GM23338 (cell line): ENCODE results near the gene USP15. TPM values are rescaled to one million over a fixed set of nuclear protein-coding genes. Genes with fewer than 3 reads are reported as not detected.

Experiments used
- ATAC-seq: fragments of 200-7000 bp; cut with Tn5 transposase; 3 replicates; pipeline ENCODE4 v1.9.1; 2020
- DNase-seq: peaks from one replicate; pipeline ENCODE4 v3.0.0-alpha.2; 2015; ENCODE audit warnings: low spot score
- H2AFZ ChIP-seq: fragments of 200-600 bp; sonication (generic); 2 replicates; pipeline ENCODE4 v1.8.0; 2016; ENCODE audit warnings: antibody characterized with exemption, mild to moderate bottlenecking, moderate library complexity
- H3F3A ChIP-seq: fragments of 200-600 bp; sonication (generic); replicated peaks from 2 replicates; pipeline ENCODE4 v1.8.0; 2017; ENCODE audit warnings: antibody characterized with exemption, mixed run types, low read depth
- H3K27ac ChIP-seq: fragments of 200-600 bp; sonication (generic); 2 replicates; pipeline ENCODE4 v1.6.1; 2016; ENCODE audit warnings: low read depth
- H3K27me3 ChIP-seq: fragments of 200-600 bp; sonication (generic); 2 replicates; pipeline ENCODE4 v1.8.0; 2016; ENCODE audit warnings: mild to moderate bottlenecking, mixed run types, moderate library complexity; ENCODE audit not compliant: insufficient read depth
- H3K36me3 ChIP-seq: fragments of 200-600 bp; sonication (generic); 2 replicates; pipeline ENCODE4 v1.8.0; 2016; ENCODE audit warnings: mild to moderate bottlenecking; ENCODE audit not compliant: insufficient read depth
- H3K4me1 ChIP-seq: fragments of 200-600 bp; sonication (generic); 2 replicates; pipeline ENCODE4 v1.8.0; 2016; ENCODE audit warnings: mild to moderate bottlenecking, moderate library complexity; ENCODE audit not compliant: insufficient read depth
- H3K4me2 ChIP-seq: fragments of 200-600 bp; sonication (generic); 2 replicates; pipeline ENCODE4 v1.7.1; 2017; ENCODE audit warnings: mixed run types
- H3K4me3 ChIP-seq: fragments of 200-600 bp; sonication (generic); 2 replicates; pipeline ENCODE4 v1.6.1; 2016; ENCODE audit warnings: mixed run types
- H3K79me2 ChIP-seq: fragments of 200-600 bp; sonication (generic); replicated peaks from 2 replicates; pipeline ENCODE4 v1.8.0; 2017; ENCODE audit warnings: mild to moderate bottlenecking; ENCODE audit not compliant: insufficient read depth
- H3K9me2 ChIP-seq: fragments of 200-600 bp; sonication (generic); 2 replicates; pipeline ENCODE4 v1.8.0; 2017; ENCODE audit not compliant: insufficient read depth
- H4K20me1 ChIP-seq: fragments of 200-600 bp; sonication (generic); replicated peaks from 2 replicates; pipeline ENCODE4 v1.8.0; 2017; ENCODE audit warnings: mild to moderate bottlenecking; ENCODE audit not compliant: insufficient read depth
- H3K27ac Mint-ChIP-seq: 2 replicates; pipeline ENCODE4 v1.8.0; 2020; ENCODE audit warnings: inconsistent platforms, mild to moderate bottlenecking, moderate library complexity, mixed read lengths
- H3K27me3 Mint-ChIP-seq: 3 replicates; pipeline ENCODE4 v1.8.0; 2022; ENCODE audit warnings: low read depth, mild to moderate bottlenecking, moderate library complexity, mixed read lengths, inconsistent platforms; ENCODE audit not compliant: insufficient read depth, poor library complexity
- H3K36me3 Mint-ChIP-seq: 3 replicates; pipeline ENCODE4 v1.8.0; 2021; ENCODE audit warnings: low read depth, mild to moderate bottlenecking, inconsistent platforms, moderate library complexity, mixed read lengths
- H3K4me1 Mint-ChIP-seq: 3 replicates; pipeline ENCODE4 v1.8.0; 2020; ENCODE audit warnings: mild to moderate bottlenecking, inconsistent platforms, mixed read lengths
- H3K4me3 Mint-ChIP-seq: 3 replicates; pipeline ENCODE4 v1.8.0; 2021; ENCODE audit warnings: moderate library complexity, mild to moderate bottlenecking, inconsistent platforms, mixed read lengths
- H3K9me3 Mint-ChIP-seq: 3 replicates; pipeline ENCODE4 v1.8.0; 2020; ENCODE audit warnings: moderate library complexity, mild to moderate bottlenecking, inconsistent platforms, mixed read lengths
- CTCF ChIP-seq, 2 experiments: fragments of 200-600 bp in 1 of 2; sonication (generic) in 1 of 2; conservative IDR thresholded peaks; 2 replicates each; pipeline versions ENCODE4 v1.5.1 to v1.6.1; 2016 to 2017; ENCODE audit warnings: antibody characterized with exemption in 2 of 2, low read depth in 2 of 2, mild to moderate bottlenecking in 2 of 2, moderate library complexity in 1 of 2
- EZH2 ChIP-seq: fragments of 200-600 bp; sonication (generic); IDR thresholded peaks from one replicate; pipeline ENCODE4 v1.8.0; 2017; ENCODE audit warnings: antibody characterized with exemption, mild to moderate bottlenecking, low read depth; ENCODE audit not compliant: unreplicated experiment
- EZH2phosphoT487 ChIP-seq: fragments of 200-600 bp; sonication (generic); IDR thresholded peaks from one replicate; pipeline ENCODE4 v1.8.1; 2018; ENCODE audit warnings: antibody characterized with exemption; ENCODE audit not compliant: unreplicated experiment
- JUNB ChIP-seq: IDR thresholded peaks from one replicate; pipeline ENCODE4 v1.6.1; 2016; ENCODE audit warnings: antibody characterized with exemption; ENCODE audit not compliant: unreplicated experiment
- NANOG ChIP-seq: IDR thresholded peaks from 2 replicates; pipeline ENCODE4 v1.6.1; 2016; ENCODE audit warnings: antibody characterized with exemption, borderline replicate concordance
- POLR2AphosphoS5 ChIP-seq: IDR thresholded peaks from 2 replicates; pipeline ENCODE4 v1.6.1; 2016; ENCODE audit warnings: antibody characterized with exemption, low read depth
- STAT1 ChIP-seq: IDR thresholded peaks from one replicate; pipeline ENCODE4 v1.6.1; 2016; ENCODE audit warnings: antibody characterized with exemption; ENCODE audit not compliant: unreplicated experiment
- ZNF114 ChIP-seq: fragments of 250-450 bp; sonication (Bioruptor Pico); IDR thresholded peaks from 2 replicates; pipeline ENCODE4 v1.5.0; 2020; ENCODE audit warnings: mild to moderate bottlenecking, moderate library complexity
- polyA plus RNA-seq: library from polyadenylated mRNA; unstranded; fragments of >200 nt; fragmentation: Nextera tagmentation; extraction: Ambion mirVana; gene quantifications from 2 replicates; pipeline ENCODE4 v1.2.1, GENCODE V29; 2016
- total RNA-seq: library from RNA; depleted of rRNA; stranded (reverse); fragments of >200 nt; shearing (Covaris generic); gene quantifications from 2 replicates; pipeline ENCODE4 v1.2.3, GENCODE V29; 2014
- TF ChIP-seq, protein P1 (sequence below): IDR thresholded peaks from one replicate; pipeline ENCODE4 v1.6.1; 2018; ENCODE audit warnings: antibody characterized with exemption; ENCODE audit not compliant: unreplicated experiment
- TF ChIP-seq, protein P2 (sequence below): IDR thresholded peaks from 2 replicates; pipeline ENCODE4 v1.6.1; 2016; ENCODE audit warnings: antibody characterized with exemption

Gene USP15
- total and polyA plus RNA-seq, 2 experiments from 2014 or later, result 29.5 to 60.3 TPM

GRCh38 chr12:62259631-62259992, 592 bp upstream of the USP15 start (continued):
- TF ChIP-seq JUNB (no peak), CTCF (conservative IDR thresholded peaks at IDR 0.05; ENCODE audit: low read depth in 2 of 2) (no peak), STAT1 (no peak)
- TF ChIP-seq, protein P1, sequence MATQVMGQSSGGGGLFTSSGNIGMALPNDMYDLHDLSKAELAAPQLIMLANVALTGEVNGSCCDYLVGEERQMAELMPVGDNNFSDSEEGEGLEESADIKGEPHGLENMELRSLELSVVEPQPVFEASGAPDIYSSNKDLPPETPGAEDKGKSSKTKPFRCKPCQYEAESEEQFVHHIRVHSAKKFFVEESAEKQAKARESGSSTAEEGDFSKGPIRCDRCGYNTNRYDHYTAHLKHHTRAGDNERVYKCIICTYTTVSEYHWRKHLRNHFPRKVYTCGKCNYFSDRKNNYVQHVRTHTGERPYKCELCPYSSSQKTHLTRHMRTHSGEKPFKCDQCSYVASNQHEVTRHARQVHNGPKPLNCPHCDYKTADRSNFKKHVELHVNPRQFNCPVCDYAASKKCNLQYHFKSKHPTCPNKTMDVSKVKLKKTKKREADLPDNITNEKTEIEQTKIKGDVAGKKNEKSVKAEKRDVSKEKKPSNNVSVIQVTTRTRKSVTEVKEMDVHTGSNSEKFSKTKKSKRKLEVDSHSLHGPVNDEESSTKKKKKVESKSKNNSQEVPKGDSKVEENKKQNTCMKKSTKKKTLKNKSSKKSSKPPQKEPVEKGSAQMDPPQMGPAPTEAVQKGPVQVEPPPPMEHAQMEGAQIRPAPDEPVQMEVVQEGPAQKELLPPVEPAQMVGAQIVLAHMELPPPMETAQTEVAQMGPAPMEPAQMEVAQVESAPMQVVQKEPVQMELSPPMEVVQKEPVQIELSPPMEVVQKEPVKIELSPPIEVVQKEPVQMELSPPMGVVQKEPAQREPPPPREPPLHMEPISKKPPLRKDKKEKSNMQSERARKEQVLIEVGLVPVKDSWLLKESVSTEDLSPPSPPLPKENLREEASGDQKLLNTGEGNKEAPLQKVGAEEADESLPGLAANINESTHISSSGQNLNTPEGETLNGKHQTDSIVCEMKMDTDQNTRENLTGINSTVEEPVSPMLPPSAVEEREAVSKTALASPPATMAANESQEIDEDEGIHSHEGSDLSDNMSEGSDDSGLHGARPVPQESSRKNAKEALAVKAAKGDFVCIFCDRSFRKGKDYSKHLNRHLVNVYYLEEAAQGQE, result no peak

GRCh38 chr12:62260733-62261683, 804 bp downstream of the USP15 start:
- Histone ChIP-seq H3F3A (0 out of 2 replicates have a peak, but pooled peaks cover 3% of the 10 kb centered on the region), H3K79me2 (peaks cover 57% of the 10 kb centered on the region), H3K4me1 (peaks cover 10% of the 10 kb centered on the region; the same call in 1 of the 2 replicates), H3K36me3 (no peaks in the 10 kb centered on the region), H3K4me3 (peak overlapping the region; percentile 94), H2AFZ (peak overlapping the region; percentile 94), H4K20me1 (peaks cover 16% of the 10 kb centered on the region; the same call in 1 of the 2 replicates), H3K27ac (no peak overlapping the region), H3K9me2 (no peaks in the 10 kb centered on the region), H3K27me3 (no peaks in the 10 kb centered on the region), H3K4me2 (peak overlapping the region; percentile 76)
- ATAC-seq, result peak; percentile 23
- peaks cover 2% of the 10 kb centered on the region; the same call in 2 of the 3 replicates for H3K36me3 Mint-ChIP-seq
- peak; percentile 42 for DNase-seq
- H3K27me3 Mint-ChIP-seq, result peaks cover 9% of the 10 kb centered on the region
- H3K4me1 Mint-ChIP-seq, result peaks cover 6% of the 10 kb centered on the region; the same call in 2 of the 3 replicates
- no peaks in the 10 kb centered on the region for H3K9me3 Mint-ChIP-seq
- H3K27ac Mint-ChIP-seq, result peak overlapping the region; percentile 98
- peak overlapping the region; percentile 96 for H3K4me3 Mint-ChIP-seq
- TF ChIP-seq ZNF114, result no peak
- no peak for TF ChIP-seq CTCF (conservative IDR thresholded peaks at IDR 0.05; ENCODE audit: low read depth in 2 of 2)
- no peak for TF ChIP-seq STAT1
- TF ChIP-seq EZH2phosphoT487, result no peak
- TF ChIP-seq EZH2, result no peak
- TF ChIP-seq JUNB, result no peak
- no peak for TF ChIP-seq NANOG
- no peak for TF ChIP-seq POLR2AphosphoS5
- TF ChIP-seq, protein P2, sequence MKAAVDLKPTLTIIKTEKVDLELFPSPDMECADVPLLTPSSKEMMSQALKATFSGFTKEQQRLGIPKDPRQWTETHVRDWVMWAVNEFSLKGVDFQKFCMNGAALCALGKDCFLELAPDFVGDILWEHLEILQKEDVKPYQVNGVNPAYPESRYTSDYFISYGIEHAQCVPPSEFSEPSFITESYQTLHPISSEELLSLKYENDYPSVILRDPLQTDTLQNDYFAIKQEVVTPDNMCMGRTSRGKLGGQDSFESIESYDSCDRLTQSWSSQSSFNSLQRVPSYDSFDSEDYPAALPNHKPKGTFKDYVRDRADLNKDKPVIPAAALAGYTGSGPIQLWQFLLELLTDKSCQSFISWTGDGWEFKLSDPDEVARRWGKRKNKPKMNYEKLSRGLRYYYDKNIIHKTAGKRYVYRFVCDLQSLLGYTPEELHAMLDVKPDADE, result no peak
- TF ChIP-seq, protein P1, result no peak
